Testis (tissue), 3 donors: ENCODE measurements around the gene RFX2. TPM values are rescaled to one million over a fixed set of nuclear protein-coding genes. Genes with fewer than 3 reads are reported as not detected.

Source experiments
- DNase-seq: peaks from one replicate; pipeline ENCODE4 v3.0.0-alpha.2; 2019
- H3K27ac ChIP-seq, 2 donors: fragments of 200-600 bp; sonication (generic); one replicate each; pipeline ENCODE4 v1.5.1; 2019
- H3K27me3 ChIP-seq: fragments of 200-600 bp; sonication (generic); one replicate; pipeline ENCODE4 v1.5.1; 2019
- H3K36me3 ChIP-seq: fragments of 200-600 bp; sonication (generic); one replicate; pipeline ENCODE4 v1.5.1; 2017; ENCODE audit warnings: low read depth; ENCODE audit errors: missing control alignments
- H3K4me1 ChIP-seq: fragments of 200-600 bp; sonication (generic); one replicate; pipeline ENCODE4 v1.5.1; 2019
- H3K4me3 ChIP-seq, 2 donors: fragments of 200-600 bp; sonication (generic); one replicate each; pipeline ENCODE4 v1.5.1; 2017 to 2019
- H3K9me3 ChIP-seq: fragments of 200-600 bp; sonication (generic); one replicate; pipeline ENCODE4 v1.5.1; 2017
- CTCF ChIP-seq, 3 experiments: fragments of 450-650 bp in 2 of 3; fragments of 200-600 bp in 1 of 3; sonication (generic) in 1 of 3; IDR thresholded peaks; one replicate each; pipeline ENCODE4 v1.5.1; 2016 to 2019; ENCODE audit warnings: antibody characterized with exemption in 3 of 3, mild to moderate bottlenecking in 2 of 3, moderate library complexity in 1 of 3
- POLR2A ChIP-seq: fragments of 450-650 bp; IDR thresholded peaks from one replicate; pipeline ENCODE4 v1.6.1; 2017; ENCODE audit warnings: antibody characterized with exemption, mild to moderate bottlenecking, moderate library complexity
- WGBS, 2 donors: methylation state at CpG; one replicate each; pipeline ENCODE4 v1.1.5; 2018; 5-methylcytosine and 5-hydroxymethylcytosine counted together
- intact Hi-C: fragments of 100-400 bp; cut with DNase I; formaldehyde crosslinking; loops from one replicate; pipeline ENCODE4 v1.15.1; 2023; ENCODE audit warnings: low total_unique reads
- polyA plus RNA-seq: library from polyadenylated mRNA; stranded (reverse); fragments of 350-450 nt; fragmentation: Illumina TruSeq; extraction: RNeasy Lipid Tissue Mini Kit (QIAGEN cat#74804); gene quantifications from one replicate; pipeline ENCODE4 v1.2.3, GENCODE V29; 2014; ENCODE audit warnings: low read depth, low replicate concordance; ENCODE audit not compliant: insufficient read depth
- total RNA-seq, 2 donors: library from RNA; depleted of rRNA; stranded (reverse); fragments of >200 nt; gene quantifications; one replicate each; pipeline ENCODE4 v1.2.3, GENCODE V29; 2016

RFX2 gene
- total and polyA plus RNA-seq, 3 donors from 2014 or later, result 92.9 to 197 (median 127) TPM

GRCh38 chr19:6067975-6068374 is 42.3 kb downstream of the RFX2 start:
- intact Hi-C loops, result no loop called here
- H3K4me1 ChIP-seq, result peaks cover 7% of the 10 kb centered on the region
- H3K27me3 ChIP-seq, result no peaks in the 10 kb centered on the region
- no peak for DNase-seq
- H3K27ac ChIP-seq, result no peak overlapping the region
- H3K36me3 ChIP-seq, result no peaks in the 10 kb centered on the region
- no peak overlapping the region for H3K4me3 ChIP-seq
- TF ChIP-seq CTCF (IDR thresholded peaks at IDR 0.05), result no peak
- TF ChIP-seq POLR2A, result no peak
- no peaks in the 10 kb centered on the region for H3K9me3 ChIP-seq
- WGBS, 2 donors, result 94 to 96% methylated on average over 2 of the region's 2 CpGs

GRCh38 chr19:6066661-6067646 is 43.3 kb downstream of the RFX2 start:
- H3K27me3 ChIP-seq, result no peaks in the 10 kb centered on the region
- peak; percentile 87 for DNase-seq
- intact Hi-C loops, result no loop called here
- 35 to 36% methylated on average over 18 of the region's 18 CpGs for WGBS, 2 donors
- no peaks in the 10 kb centered on the region for H3K36me3 ChIP-seq
- TF ChIP-seq CTCF (IDR thresholded peaks at IDR 0.05) (no peak), POLR2A (no peak)
- peaks cover 7% of the 10 kb centered on the region for H3K4me1 ChIP-seq
- no peak overlapping the region for H3K27ac ChIP-seq
- H3K4me3 ChIP-seq, result no peak overlapping the region
- no peaks in the 10 kb centered on the region for H3K9me3 ChIP-seq

GRCh38 chr19:6065685-6066374 is 44.5 kb downstream of the RFX2 start:
- WGBS, 2 donors, result 34 to 44% methylated on average over 16 of the region's 16 CpGs
- H3K4me3 ChIP-seq, result no peak overlapping the region

GRCh38 chr19:6064336-6065073 is 45.8 kb downstream of the RFX2 start:
- no peaks in the 10 kb centered on the region for H3K36me3 ChIP-seq
- WGBS, 2 donors, result 85 to 96% methylated on average over 8 of the region's 8 CpGs
- H3K27ac ChIP-seq, result no peak overlapping the region
- intact Hi-C loops, result no loop called here
- no peaks in the 10 kb centered on the region for H3K9me3 ChIP-seq
- H3K27me3 ChIP-seq, result no peaks in the 10 kb centered on the region
- DNase-seq, result peak; percentile 0
- peaks cover 7% of the 10 kb centered on the region for H3K4me1 ChIP-seq
- no peak for TF ChIP-seq CTCF (IDR thresholded peaks at IDR 0.05)
- no peak for TF ChIP-seq POLR2A
- H3K4me3 ChIP-seq, result no peak overlapping the region

More at GRCh38 chr19:6065685-6066374, 44.5 kb downstream of the RFX2 start:
- Histone ChIP-seq H3K4me1 (peaks cover 7% of the 10 kb centered on the region), H3K36me3 (no peaks in the 10 kb centered on the region), H3K27me3 (no peaks in the 10 kb centered on the region), H3K9me3 (no peaks in the 10 kb centered on the region), H3K27ac (no peak overlapping the region)
- DNase-seq, result peak; percentile 9
- intact Hi-C loops, result no loop called here
- TF ChIP-seq CTCF (IDR thresholded peaks at IDR 0.05) (no peak), POLR2A (no peak)
